Transverse colon (tissue), 4 donors: ENCODE data around the gene SLC25A42. TPM values are rescaled to one million over a fixed set of nuclear protein-coding genes. Genes with fewer than 3 reads are reported as not detected.

Experiments
- DNase-seq: peaks from one replicate; pipeline ENCODE4 v3.0.0-alpha.2; 2019
- H3K27ac ChIP-seq, 4 donors: fragments of 200-600 bp; sonication (generic); 2 replicates each; pipeline ENCODE4 v1.5.1; 2016 to 2018; ENCODE audit warnings: inconsistent platforms in 4 of 4
- H3K27me3 ChIP-seq: fragments of 200-600 bp; sonication (generic); 2 replicates; pipeline ENCODE4 v1.5.1; 2017; ENCODE audit warnings: inconsistent platforms
- H3K36me3 ChIP-seq, 4 donors: fragments of 200-600 bp; sonication (generic); 2 replicates each; pipeline ENCODE4 v1.5.1; 2017 to 2019; ENCODE audit warnings: inconsistent platforms in 4 of 4
- H3K4me1 ChIP-seq, 4 donors: fragments of 200-600 bp; sonication (generic); 2 replicates each; pipeline ENCODE4 v1.5.1; 2017 to 2020; ENCODE audit warnings: inconsistent platforms in 4 of 4
- H3K4me3 ChIP-seq, 4 donors: fragments of 200-600 bp; sonication (generic); 1 replicate in 1 of 4; 2 replicates in 3 of 4; pipeline versions ENCODE4 v1.5.1 to v1.6.1; 2017 to 2019; ENCODE audit warnings: inconsistent platforms in 4 of 4
- H3K9me3 ChIP-seq, 2 donors: fragments of 200-600 bp; sonication (generic); 2 replicates each; pipeline ENCODE4 v1.5.1; 2017 to 2019; ENCODE audit warnings: inconsistent platforms in 2 of 2
- EP300 ChIP-seq: sonication (generic); formaldehyde crosslinking; IDR thresholded peaks from one replicate; pipeline ENCODE4 v1.6.1; 2017; ENCODE audit warnings: antibody characterized with exemption, low read depth
- POLR2A ChIP-seq: fragments of 450-650 bp; IDR thresholded peaks from one replicate; pipeline ENCODE4 v1.6.1; 2016; ENCODE audit warnings: antibody characterized with exemption, mild to moderate bottlenecking, moderate library complexity
- POLR2AphosphoS5 ChIP-seq, 3 donors: sonication (generic); formaldehyde crosslinking; IDR thresholded peaks; one replicate each; pipeline ENCODE4 v1.6.1; 2016; ENCODE audit warnings: antibody characterized with exemption in 3 of 3
- WGBS, 2 donors: methylation state at CpG; one replicate each; pipeline ENCODE4 v1.1.5; 2018; ENCODE audit warnings: low coverage in 1 of 2; 5-methylcytosine and 5-hydroxymethylcytosine counted together
- in situ Hi-C, 4 donors: fragments of 200-750 bp; cut with MboI; loops; one replicate each; pipeline versions ENCODE4 v1.15.0 to v1.15.1; 2017; ENCODE audit warnings: low sequenced_read_pairs in 3 of 4, low pct_ligation_motif_present in 1 of 4, low pct_unique_long_range_greater_than_20kb in 1 of 4
- intact Hi-C: fragments of 100-400 bp; cut with DNase I; formaldehyde crosslinking; loops from one replicate; pipeline ENCODE4 v1.15.1; 2023; ENCODE audit warnings: low total_unique reads
- total RNA-seq, 4 donors: library from RNA; depleted of rRNA; stranded (reverse); fragments of >200 nt; gene quantifications; one replicate each; pipeline ENCODE4 v1.1.0, GENCODE V29; 2016
- TF ChIP-seq, protein P1 (sequence below), 5 experiments: fragments of 200-600 bp in 3 of 5; fragments of 450-650 bp in 2 of 5; sonication (generic) in 3 of 5; IDR thresholded peaks; 1 replicate in 2 of 5; 2 replicates in 3 of 5; pipeline ENCODE4 v1.5.1; 2016 to 2017; ENCODE audit warnings: antibody characterized with exemption in 5 of 5, inconsistent platforms in 3 of 5, mild to moderate bottlenecking in 2 of 5, moderate library complexity in 1 of 5

The SLC25A42 gene
- total RNA-seq, 4 donors from 2014 or later, result 6.8 to 141 (median 24.5) TPM

DNA sequence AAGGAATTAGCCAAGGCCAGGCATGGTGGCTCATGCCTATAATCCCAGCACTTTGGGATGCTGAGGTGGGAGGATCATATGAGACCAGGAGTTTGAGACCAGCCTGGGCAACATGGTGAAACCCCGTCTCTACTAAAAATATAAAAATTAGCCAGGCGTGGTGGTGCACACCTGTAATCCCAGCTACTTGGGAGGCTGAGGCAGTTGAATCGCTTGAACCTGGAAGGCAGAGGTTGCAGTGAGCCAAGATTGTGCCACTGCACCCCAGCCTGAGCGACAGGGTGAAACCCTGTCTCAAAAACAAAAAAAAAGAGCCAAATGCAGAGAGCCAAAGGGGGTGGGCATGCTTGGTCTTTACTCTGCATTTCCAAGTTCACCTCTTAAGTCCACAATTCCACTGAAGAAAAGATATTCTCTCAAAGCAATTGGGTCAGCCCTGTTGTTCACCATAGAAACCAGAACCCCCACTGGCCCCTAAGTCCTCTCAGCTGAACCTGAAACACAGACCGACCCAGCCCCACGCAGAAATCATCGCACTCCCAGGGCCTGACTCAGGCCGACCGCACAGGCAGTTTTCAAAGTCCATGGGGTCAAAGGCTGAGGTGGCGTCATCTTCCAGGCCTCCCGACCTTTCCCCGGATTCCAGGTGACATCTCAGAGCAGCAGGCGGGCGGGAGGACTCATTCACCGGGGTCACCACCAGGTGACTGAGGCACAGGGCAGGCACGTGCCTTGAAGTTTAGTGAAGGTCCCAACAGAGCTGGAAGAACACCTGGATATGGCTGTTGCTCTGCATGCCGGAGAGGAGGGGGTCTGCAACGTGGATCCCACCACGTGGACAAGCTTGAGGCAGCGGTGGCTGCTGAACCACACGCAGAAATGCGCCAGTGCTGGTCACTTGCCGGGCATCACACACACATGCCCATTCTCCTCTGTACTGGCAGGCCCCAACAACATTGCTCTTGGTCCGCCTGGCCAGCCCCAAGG is 33.1 kb downstream of the SLC25A42 start:
- peak; percentile 65 for DNase-seq
- Histone ChIP-seq H3K4me3 (no peak overlapping the region), H3K9me3 (no peaks in the 10 kb centered on the region), H3K27ac (no peak overlapping the region), H3K4me1 (peaks cover 0 to 3% (median 0%) of the 10 kb centered on the region in 4 donors), H3K36me3 (no peaks in the 10 kb centered on the region), H3K27me3 (no peaks in the 10 kb centered on the region)
- intact Hi-C loops (no loop called here), in situ Hi-C loops (no loop called here)
- no peak for TF ChIP-seq EP300
- TF ChIP-seq POLR2AphosphoS5 (IDR thresholded peaks at IDR 0.05), result peak in 1 of 3 donors; percentile 45
- no peak for TF ChIP-seq POLR2A
- TF ChIP-seq, protein P1, sequence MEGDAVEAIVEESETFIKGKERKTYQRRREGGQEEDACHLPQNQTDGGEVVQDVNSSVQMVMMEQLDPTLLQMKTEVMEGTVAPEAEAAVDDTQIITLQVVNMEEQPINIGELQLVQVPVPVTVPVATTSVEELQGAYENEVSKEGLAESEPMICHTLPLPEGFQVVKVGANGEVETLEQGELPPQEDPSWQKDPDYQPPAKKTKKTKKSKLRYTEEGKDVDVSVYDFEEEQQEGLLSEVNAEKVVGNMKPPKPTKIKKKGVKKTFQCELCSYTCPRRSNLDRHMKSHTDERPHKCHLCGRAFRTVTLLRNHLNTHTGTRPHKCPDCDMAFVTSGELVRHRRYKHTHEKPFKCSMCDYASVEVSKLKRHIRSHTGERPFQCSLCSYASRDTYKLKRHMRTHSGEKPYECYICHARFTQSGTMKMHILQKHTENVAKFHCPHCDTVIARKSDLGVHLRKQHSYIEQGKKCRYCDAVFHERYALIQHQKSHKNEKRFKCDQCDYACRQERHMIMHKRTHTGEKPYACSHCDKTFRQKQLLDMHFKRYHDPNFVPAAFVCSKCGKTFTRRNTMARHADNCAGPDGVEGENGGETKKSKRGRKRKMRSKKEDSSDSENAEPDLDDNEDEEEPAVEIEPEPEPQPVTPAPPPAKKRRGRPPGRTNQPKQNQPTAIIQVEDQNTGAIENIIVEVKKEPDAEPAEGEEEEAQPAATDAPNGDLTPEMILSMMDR (IDR thresholded peaks at IDR 0.05), result peak in 1 of 5 experiments; percentile 46
- 82 to 100% methylated on average over 4 to 24 of the region's 24 CpGs for WGBS, 2 donors

DNA sequence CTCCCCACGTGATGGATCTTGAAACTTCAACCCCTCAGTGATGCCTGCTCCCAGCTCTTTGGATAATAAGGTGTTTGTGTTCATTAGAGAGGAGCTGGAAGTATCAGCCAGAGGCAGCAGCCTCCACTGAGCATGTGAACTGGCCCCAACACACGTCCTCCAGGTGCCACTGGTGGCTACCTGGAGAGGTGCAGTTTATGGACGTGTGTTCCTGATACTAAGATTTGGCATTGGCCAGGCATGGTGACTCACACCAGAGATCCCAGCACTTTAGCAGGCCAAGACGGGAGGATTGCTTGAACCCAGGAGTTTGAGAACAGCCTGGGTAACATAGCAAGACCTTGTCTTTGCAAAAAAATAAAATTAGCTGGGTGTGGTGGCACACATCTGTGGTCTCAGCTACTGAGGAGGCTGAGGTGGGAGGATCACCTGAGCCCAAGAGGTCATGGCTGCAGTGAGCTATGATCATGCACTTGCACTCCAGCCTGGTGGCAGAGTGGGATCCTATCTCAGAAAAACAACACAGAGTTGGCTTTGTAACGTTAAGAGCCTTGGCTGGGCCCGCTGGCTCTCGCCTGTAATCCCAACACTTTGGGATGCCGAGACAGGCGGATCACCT is 34.4 kb downstream of the SLC25A42 start:
- Histone ChIP-seq H3K9me3 (no peaks in the 10 kb centered on the region), H3K27ac (no peak overlapping the region), H3K27me3 (no peaks in the 10 kb centered on the region), H3K4me3 (no peak overlapping the region), H3K4me1 (peaks cover 0 to 3% (median 0%) of the 10 kb centered on the region in 4 donors), H3K36me3 (no peaks in the 10 kb centered on the region)
- in situ Hi-C loops, result no loop called here
- no peak for DNase-seq
- TF ChIP-seq POLR2AphosphoS5 (IDR thresholded peaks at IDR 0.05) (no peak), EP300 (no peak), POLR2A (no peak)
- TF ChIP-seq, protein P1 (IDR thresholded peaks at IDR 0.05), result no peak
- intact Hi-C loops, result no loop called here
- WGBS, 2 donors, result 90% methylated on average over 2 to 9 of the region's 9 CpGs

DNA sequence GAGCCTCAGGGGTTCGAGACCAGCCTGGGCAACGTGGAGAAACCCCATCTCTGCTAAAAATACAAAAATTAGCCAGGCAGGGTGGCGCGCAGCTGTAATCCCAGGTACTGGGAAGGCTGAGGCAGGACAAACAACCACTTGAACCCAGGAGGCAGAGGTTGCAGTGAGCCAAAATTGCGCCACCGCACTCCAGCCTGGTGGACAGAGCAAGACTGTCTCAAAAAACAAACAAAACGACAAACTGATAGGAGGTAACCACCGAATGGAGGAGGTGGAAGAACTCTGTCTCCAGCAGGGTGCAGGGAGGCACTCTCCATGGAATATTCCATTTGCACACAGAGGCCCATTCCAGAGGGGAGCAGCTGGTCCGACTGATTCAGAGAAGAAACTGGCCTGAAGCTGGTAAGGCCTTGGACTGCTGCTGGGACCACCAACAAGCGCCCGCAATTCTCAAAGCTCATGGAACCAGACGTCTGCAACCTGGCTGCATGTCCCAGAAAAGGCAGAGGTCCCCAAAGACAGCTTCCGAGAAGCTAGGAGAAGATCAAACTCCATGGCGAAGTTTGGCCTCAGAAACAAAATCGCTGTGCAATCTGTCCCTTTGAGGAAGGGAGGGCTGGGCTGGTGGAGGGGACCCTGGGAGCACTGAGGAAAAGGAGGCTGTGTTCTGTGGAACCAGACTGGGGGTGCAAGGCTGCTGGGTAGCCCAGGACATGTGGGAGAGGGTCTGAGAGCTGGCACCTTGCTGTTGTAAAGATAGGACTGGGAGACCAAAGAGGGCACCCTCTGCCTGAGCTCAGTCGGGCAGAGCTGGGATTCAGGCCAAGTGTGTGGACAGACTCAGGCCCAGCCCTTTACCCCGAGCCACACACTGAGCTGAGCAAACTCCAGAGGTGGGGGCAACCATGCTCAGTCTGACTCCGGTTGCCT is 35.2 kb downstream of the SLC25A42 start:
- H3K4me1 ChIP-seq, result peaks cover 0 to 3% (median 0%) of the 10 kb centered on the region in 4 donors
- intact Hi-C loops (no loop called here), in situ Hi-C loops (no loop called here)
- TF ChIP-seq POLR2A, result no peak
- TF ChIP-seq, protein P1 (IDR thresholded peaks at IDR 0.05), result no peak
- no peak for TF ChIP-seq POLR2AphosphoS5 (IDR thresholded peaks at IDR 0.05)
- no peak for TF ChIP-seq EP300
- no peak overlapping the region for H3K27ac ChIP-seq
- DNase-seq, result no peak
- no peak overlapping the region for H3K4me3 ChIP-seq
- 79 to 87% methylated on average over 4 to 18 of the region's 18 CpGs for WGBS, 2 donors
- no peaks in the 10 kb centered on the region for H3K36me3 ChIP-seq
- H3K9me3 ChIP-seq, result no peaks in the 10 kb centered on the region
- no peaks in the 10 kb centered on the region for H3K27me3 ChIP-seq
